ENCODE data around the gene TRAK2.

Gene TRAK2

GRCh38 chr2:201363857-201364560 is 87.2 kb downstream of the TRAK2 start:
- H3K4me3 ChIP-seq (ENCODE audit: low read depth, low read length) = no peak overlapping the region
- H2AFZ ChIP-seq (ENCODE audit: low read length, unreplicated experiment) = no peak overlapping the region
- H3K79me2 ChIP-seq (ENCODE audit: control insufficient read depth, insufficient read depth, low read length, unreplicated experiment) = no peaks in the 10 kb centered on the region
- peaks cover 28% of the 10 kb centered on the region for H3K36me3 ChIP-seq (ENCODE audit: insufficient read depth, low read length)
- H3K27ac ChIP-seq (ENCODE audit: low read depth, low read length) = no peak overlapping the region
- no peaks in the 10 kb centered on the region for H3K27me3 ChIP-seq (ENCODE audit: insufficient read depth, low read length)
- peaks cover 5% of the 10 kb centered on the region for H3K4me1 ChIP-seq (ENCODE audit: control insufficient read depth, insufficient read depth, low read length, unreplicated experiment)

DNA sequence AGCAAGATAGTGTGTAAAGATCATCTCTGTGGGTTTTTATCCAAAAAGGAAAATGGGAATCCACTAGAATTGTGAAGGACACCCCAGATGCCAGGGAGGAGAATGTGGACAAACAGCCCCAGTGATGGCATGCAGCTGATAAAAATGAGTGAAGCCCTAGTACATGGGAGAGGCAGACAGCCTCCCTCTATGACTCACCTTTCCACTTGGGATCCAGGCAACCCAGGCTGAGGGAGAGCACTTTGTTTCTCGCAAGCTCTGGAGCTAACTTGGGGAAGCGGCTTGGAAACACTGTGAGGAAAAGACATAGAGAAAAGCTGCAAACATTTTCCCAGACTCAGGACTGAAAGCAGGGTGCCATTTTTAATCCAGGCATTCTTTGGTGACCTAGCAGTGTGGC is 88.9 kb downstream of the TRAK2 start:
- Histone ChIP-seq H3K27me3 (ENCODE audit: insufficient read depth, low read length) (no peaks in the 10 kb centered on the region), H3K4me3 (ENCODE audit: low read depth, low read length) (no peak overlapping the region), H3K36me3 (ENCODE audit: insufficient read depth, low read length) (peaks cover 14% of the 10 kb centered on the region; the same call in 1 of the 2 replicates), H3K4me1 (ENCODE audit: control insufficient read depth, insufficient read depth, low read length, unreplicated experiment) (peaks cover 12% of the 10 kb centered on the region), H2AFZ (ENCODE audit: low read length, unreplicated experiment) (no peak overlapping the region), H3K27ac (ENCODE audit: low read depth, low read length) (no peak overlapping the region), H3K79me2 (ENCODE audit: control insufficient read depth, insufficient read depth, low read length, unreplicated experiment) (no peaks in the 10 kb centered on the region)

DNA sequence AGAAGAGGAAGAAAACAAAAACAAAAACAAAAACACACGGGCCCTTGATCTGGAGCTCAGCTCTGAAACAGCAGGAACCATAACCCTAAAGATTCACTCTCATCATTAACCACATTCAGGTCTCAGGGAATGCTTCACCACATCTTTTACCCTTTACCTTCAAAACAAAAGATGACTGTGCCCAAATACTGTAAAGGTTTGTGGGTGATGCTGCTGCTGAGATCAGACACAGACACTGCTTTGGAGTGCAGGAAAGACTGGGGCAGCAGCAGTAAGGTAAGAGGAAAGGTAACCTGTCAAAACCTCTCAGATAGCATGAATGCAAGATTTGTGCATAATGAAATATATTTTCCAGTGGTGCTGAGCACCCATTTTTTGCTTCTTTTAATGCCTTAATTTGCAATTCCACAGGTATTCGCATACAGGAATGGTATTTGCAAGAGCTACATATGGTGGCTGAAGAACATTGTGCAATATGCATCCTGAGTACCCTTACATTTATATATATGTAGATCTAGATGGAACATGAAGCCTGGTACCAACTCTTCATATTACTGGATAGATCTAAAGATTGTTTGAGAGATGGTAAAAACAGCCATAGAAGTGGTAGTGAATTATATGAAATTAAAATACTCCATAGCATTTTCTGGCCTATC is 90.1 kb downstream of the TRAK2 start:
- H3K36me3 ChIP-seq (ENCODE audit: insufficient read depth, low read length) = peaks cover 14% of the 10 kb centered on the region; the same call in 1 of the 2 replicates
- peaks cover 13% of the 10 kb centered on the region for H3K4me1 ChIP-seq (ENCODE audit: control insufficient read depth, insufficient read depth, low read length, unreplicated experiment)
- H3K27me3 ChIP-seq (ENCODE audit: insufficient read depth, low read length) = no peaks in the 10 kb centered on the region
- no peak overlapping the region for H3K27ac ChIP-seq (ENCODE audit: low read depth, low read length)
- no peak overlapping the region for H3K4me3 ChIP-seq (ENCODE audit: low read depth, low read length)
- H2AFZ ChIP-seq (ENCODE audit: low read length, unreplicated experiment) = no peak overlapping the region
- no peaks in the 10 kb centered on the region for H3K79me2 ChIP-seq (ENCODE audit: control insufficient read depth, insufficient read depth, low read length, unreplicated experiment)

DNA sequence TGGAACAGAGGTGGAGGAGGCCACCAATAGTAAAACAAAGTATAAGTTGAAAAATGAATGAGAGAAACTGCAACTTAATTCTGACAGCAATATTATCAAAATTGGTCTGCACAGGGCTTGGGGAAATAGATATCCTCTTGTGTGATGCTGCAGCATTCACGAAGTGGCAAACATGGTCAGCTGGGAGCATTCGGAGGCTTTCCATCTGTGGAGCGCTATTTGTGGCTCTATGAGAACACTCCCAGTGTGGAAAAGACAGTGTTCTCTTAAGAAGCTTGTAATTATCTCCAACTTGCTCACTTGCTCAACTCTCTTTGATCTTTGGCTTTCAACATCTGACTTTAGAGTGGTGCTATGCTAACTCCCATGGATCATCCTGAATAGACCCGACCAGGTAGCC is 91.0 kb downstream of the TRAK2 start:
- Histone ChIP-seq H2AFZ (ENCODE audit: low read length, unreplicated experiment) (no peak overlapping the region), H3K4me1 (ENCODE audit: control insufficient read depth, insufficient read depth, low read length, unreplicated experiment) (peaks cover 13% of the 10 kb centered on the region), H3K79me2 (ENCODE audit: control insufficient read depth, insufficient read depth, low read length, unreplicated experiment) (no peaks in the 10 kb centered on the region), H3K36me3 (ENCODE audit: insufficient read depth, low read length) (peaks cover 14% of the 10 kb centered on the region; the same call in 1 of the 2 replicates), H3K27me3 (ENCODE audit: insufficient read depth, low read length) (no peaks in the 10 kb centered on the region), H3K4me3 (ENCODE audit: low read depth, low read length) (no peak overlapping the region), H3K27ac (ENCODE audit: low read depth, low read length) (no peak overlapping the region)

DNA sequence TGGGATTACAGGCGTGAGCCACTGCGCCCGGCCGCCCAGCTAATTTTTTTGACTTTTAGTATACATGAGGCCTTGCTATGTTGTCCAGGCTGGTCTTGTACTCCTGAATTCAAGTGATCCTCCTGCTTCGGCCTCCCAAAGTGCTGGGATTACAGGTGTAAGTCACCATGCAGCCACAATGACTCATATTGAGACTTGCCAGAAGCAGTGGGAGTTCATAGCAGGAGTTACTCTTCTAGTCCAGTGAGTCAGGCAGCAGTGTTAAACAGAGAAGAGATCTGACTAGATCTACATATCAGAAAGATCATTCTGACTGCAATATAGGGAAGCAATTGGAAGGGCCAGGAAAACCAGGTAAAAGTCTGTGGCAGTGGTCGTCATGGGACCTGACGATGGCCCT is 92.6 kb downstream of the TRAK2 start:
- Histone ChIP-seq H2AFZ (ENCODE audit: low read length, unreplicated experiment) (no peak overlapping the region), H3K27me3 (ENCODE audit: insufficient read depth, low read length) (no peaks in the 10 kb centered on the region), H3K27ac (ENCODE audit: low read depth, low read length) (no peak overlapping the region; the same call in 1 of the 2 replicates), H3K36me3 (ENCODE audit: insufficient read depth, low read length) (peaks cover 8% of the 10 kb centered on the region; the same call in 1 of the 2 replicates), H3K4me1 (ENCODE audit: control insufficient read depth, insufficient read depth, low read length, unreplicated experiment) (peaks cover 13% of the 10 kb centered on the region), H3K79me2 (ENCODE audit: control insufficient read depth, insufficient read depth, low read length, unreplicated experiment) (no peaks in the 10 kb centered on the region), H3K4me3 (ENCODE audit: low read depth, low read length) (no peak overlapping the region)

- peak within 1 kb of the TSS; percentile 70 for H3K27ac ChIP-seq (ENCODE audit: low read depth, low read length)
- no peaks in the 10 kb centered on the region for H3K36me3 ChIP-seq (ENCODE audit: insufficient read depth, low read length)
- H2AFZ ChIP-seq (ENCODE audit: low read length, unreplicated experiment) = no peak within 1 kb of the TSS
- no peaks in the 10 kb centered on the region for H3K79me2 ChIP-seq (ENCODE audit: control insufficient read depth, insufficient read depth, low read length, unreplicated experiment)
- no peaks in the 10 kb centered on the region for H3K27me3 ChIP-seq (ENCODE audit: insufficient read depth, low read length)
- H3K4me3 ChIP-seq (ENCODE audit: low read depth, low read length) = no peak within 1 kb of the TSS
- H3K4me1 ChIP-seq (ENCODE audit: control insufficient read depth, insufficient read depth, low read length, unreplicated experiment) = peaks cover 13% of the 10 kb centered on the region
These were observed 94.0 kb downstream of the TRAK2 start, which contains the start of gene FLACC1 for GRCh38 chr2:201357221-201357620. TSS of gene FLACC1 (minus strand) at chr2:201357345. CDS start at chr2:201351404, 5,941 bp downstream.

DNA sequence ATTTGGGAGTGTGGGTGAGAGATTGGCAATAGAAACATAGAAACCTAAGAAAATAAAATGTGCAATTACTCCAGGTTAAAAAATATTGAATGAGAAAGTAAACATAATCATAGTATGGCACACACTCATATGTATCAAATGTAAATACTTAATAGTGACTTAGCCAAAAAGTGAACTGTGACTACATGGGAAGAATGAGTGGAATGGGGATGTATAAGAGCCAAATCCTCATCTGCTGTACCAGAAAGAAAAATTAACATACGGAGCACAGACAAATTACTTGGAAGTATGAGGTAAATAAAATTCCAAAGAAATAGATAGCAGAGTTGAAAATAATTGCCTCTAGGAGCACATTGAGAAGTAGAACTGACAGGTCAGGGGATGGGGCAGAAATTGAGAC is 98.1 kb downstream of the TRAK2 start:
- Histone ChIP-seq H3K79me2 (ENCODE audit: control insufficient read depth, insufficient read depth, low read length, unreplicated experiment) (no peaks in the 10 kb centered on the region), H2AFZ (ENCODE audit: low read length, unreplicated experiment) (no peak overlapping the region)

DNA sequence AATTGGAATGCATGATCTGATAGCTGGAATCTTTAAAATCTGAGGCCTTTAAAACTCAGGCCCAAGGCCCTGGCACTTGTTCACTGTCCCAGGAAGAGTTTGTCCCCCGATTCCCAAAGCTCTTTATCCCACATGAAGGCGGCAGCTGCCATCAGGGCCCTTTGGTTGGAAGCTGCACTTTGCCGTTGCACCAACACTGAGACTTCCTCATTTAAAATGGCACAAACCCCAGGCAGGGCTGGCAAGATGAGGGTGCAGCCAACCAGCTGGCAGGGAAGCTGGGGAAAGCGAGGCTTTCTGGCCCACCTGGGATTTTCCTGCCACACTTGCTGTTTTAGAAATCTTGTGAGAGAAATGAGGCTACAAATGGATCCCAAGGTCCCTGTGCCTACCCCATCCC is 100.4 kb downstream of the TRAK2 start:
- H3K27ac ChIP-seq (ENCODE audit: low read depth, low read length) = no peak overlapping the region
- H3K79me2 ChIP-seq (ENCODE audit: control insufficient read depth, insufficient read depth, low read length, unreplicated experiment) = no peaks in the 10 kb centered on the region
- no peaks in the 10 kb centered on the region for H3K4me1 ChIP-seq (ENCODE audit: control insufficient read depth, insufficient read depth, low read length, unreplicated experiment)
- no peaks in the 10 kb centered on the region for H3K27me3 ChIP-seq (ENCODE audit: insufficient read depth, low read length)
- no peak overlapping the region for H3K4me3 ChIP-seq (ENCODE audit: low read depth, low read length)
- no peak overlapping the region for H2AFZ ChIP-seq (ENCODE audit: low read length, unreplicated experiment)
- H3K36me3 ChIP-seq (ENCODE audit: insufficient read depth, low read length) = 0 out of 2 replicates have a peak, but pooled peaks cover 3% of the 10 kb centered on the region

More for the DNA sequence above, 98.1 kb downstream of the TRAK2 start:
- H3K27me3 ChIP-seq (ENCODE audit: insufficient read depth, low read length) = no peaks in the 10 kb centered on the region
- H3K4me1 ChIP-seq (ENCODE audit: control insufficient read depth, insufficient read depth, low read length, unreplicated experiment) = peaks cover 4% of the 10 kb centered on the region
- H3K4me3 ChIP-seq (ENCODE audit: low read depth, low read length) = no peak overlapping the region
- 0 out of 2 replicates have a peak, but pooled peaks cover 3% of the 10 kb centered on the region for H3K36me3 ChIP-seq (ENCODE audit: insufficient read depth, low read length)
- no peak overlapping the region for H3K27ac ChIP-seq (ENCODE audit: low read depth, low read length)

GRCh38 chr2:201349601-201350000 is 101.7 kb downstream of the TRAK2 start:
- Histone ChIP-seq H3K27ac (ENCODE audit: low read depth, low read length) (no peak overlapping the region), H2AFZ (ENCODE audit: low read length, unreplicated experiment) (no peak overlapping the region), H3K4me3 (ENCODE audit: low read depth, low read length) (no peak overlapping the region), H3K27me3 (ENCODE audit: insufficient read depth, low read length) (no peaks in the 10 kb centered on the region), H3K4me1 (ENCODE audit: control insufficient read depth, insufficient read depth, low read length, unreplicated experiment) (no peaks in the 10 kb centered on the region), H3K36me3 (ENCODE audit: insufficient read depth, low read length) (0 out of 2 replicates have a peak, but pooled peaks cover 3% of the 10 kb centered on the region), H3K79me2 (ENCODE audit: control insufficient read depth, insufficient read depth, low read length, unreplicated experiment) (no peaks in the 10 kb centered on the region)

DNA sequence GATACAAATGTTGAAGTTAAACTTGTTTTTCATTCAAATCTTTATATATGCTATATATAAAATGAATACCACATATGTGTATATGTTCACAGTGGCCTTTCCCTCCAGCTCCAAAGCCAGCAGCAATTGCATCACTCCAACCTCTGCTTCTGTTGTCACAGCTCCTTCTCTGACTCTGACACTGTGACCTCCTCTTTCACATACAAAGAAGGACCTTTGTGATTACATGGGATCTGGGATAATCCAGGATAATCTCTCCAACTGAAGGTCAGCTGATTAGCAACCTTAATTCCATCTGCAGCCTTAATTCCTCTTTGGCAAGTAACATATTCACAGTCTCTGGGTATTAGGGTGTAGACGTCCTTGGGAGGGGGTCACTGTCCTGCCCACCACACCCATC is 102.5 kb downstream of the TRAK2 start:
- H2AFZ ChIP-seq (ENCODE audit: low read length, unreplicated experiment) = no peak overlapping the region
- H3K4me3 ChIP-seq (ENCODE audit: low read depth, low read length) = no peak overlapping the region
- no peaks in the 10 kb centered on the region for H3K27me3 ChIP-seq (ENCODE audit: insufficient read depth, low read length)
- H3K27ac ChIP-seq (ENCODE audit: low read depth, low read length) = no peak overlapping the region
- H3K79me2 ChIP-seq (ENCODE audit: control insufficient read depth, insufficient read depth, low read length, unreplicated experiment) = no peaks in the 10 kb centered on the region
- 0 out of 2 replicates have a peak, but pooled peaks cover 3% of the 10 kb centered on the region for H3K36me3 ChIP-seq (ENCODE audit: insufficient read depth, low read length)
- no peaks in the 10 kb centered on the region for H3K4me1 ChIP-seq (ENCODE audit: control insufficient read depth, insufficient read depth, low read length, unreplicated experiment)

- no peaks in the 10 kb centered on the region for H3K4me1 ChIP-seq (ENCODE audit: control insufficient read depth, insufficient read depth, low read length, unreplicated experiment)
- H3K36me3 ChIP-seq (ENCODE audit: insufficient read depth, low read length) = 0 out of 2 replicates have a peak, but pooled peaks cover 3% of the 10 kb centered on the region
- no peak overlapping the region for H2AFZ ChIP-seq (ENCODE audit: low read length, unreplicated experiment)
- no peak overlapping the region for H3K4me3 ChIP-seq (ENCODE audit: low read depth, low read length)
- H3K27me3 ChIP-seq (ENCODE audit: insufficient read depth, low read length) = no peaks in the 10 kb centered on the region
- H3K79me2 ChIP-seq (ENCODE audit: control insufficient read depth, insufficient read depth, low read length, unreplicated experiment) = no peaks in the 10 kb centered on the region
- H3K27ac ChIP-seq (ENCODE audit: low read depth, low read length) = no peak overlapping the region
These were observed 104.1 kb downstream of the TRAK2 start for GRCh38 chr2:201347138-201347537.
